RCC 7860 (cell line): Measurements from ENCODE around the gene NME7.
A peak's percentile ranks its signal among the peaks of the same experiment; 100 is the strongest.
"Not testable (repeated sequence)": the region's sequence is repeated elsewhere in the genome, so short reads cannot be mapped to it uniquely, and the experiment has no call there.

Experiments used
- DNase-seq: peaks from one replicate; pipeline ENCODE4 v3.0.0-alpha.2; 2015; ENCODE audit warnings: low spot score
- FAIRE-seq: peaks from 2 replicates; lab custom pipeline; 2012; peaks lifted over from hg19 to GRCh38; lab: Jason Lieb, UNC

The NME7 gene

GRCh38 chr1:169308313-169309039, 59.1 kb downstream of the NME7 start:
- DNase-seq (no peak), FAIRE-seq (no peak)

- FAIRE-seq (no peak), DNase-seq (no peak)
Observed at GRCh38 chr1:169307176-169307575, 60.4 kb downstream of the NME7 start.

- DNase-seq (no peak), FAIRE-seq (no peak)
Observed at GRCh38 chr1:169305948-169306347, 61.6 kb downstream of the NME7 start.

GRCh38 chr1:169305356-169305755, 62.2 kb downstream of the NME7 start:
- FAIRE-seq: no peak

GRCh38 chr1:169300854-169301253, 66.7 kb downstream of the NME7 start:
- DNase-seq (no peak), FAIRE-seq (no peak)

More at GRCh38 chr1:169305356-169305755, 62.2 kb downstream of the NME7 start:
- DNase-seq: no peak

GRCh38 chr1:169298441-169298840, 69.2 kb downstream of the NME7 start:
- FAIRE-seq (no peak), DNase-seq (no peak)

- no peak for DNase-seq
- FAIRE-seq: no peak
Observed at GRCh38 chr1:169295846-169296245, 71.8 kb downstream of the NME7 start.

GRCh38 chr1:169295425-169295824, 72.2 kb downstream of the NME7 start:
- no peak for FAIRE-seq
- peak; percentile 1 for DNase-seq

GRCh38 chr1:169289016-169289415, 78.6 kb downstream of the NME7 start:
- peak; percentile 72 for FAIRE-seq
- peak; percentile 39 for DNase-seq

GRCh38 chr1:169288011-169288414, 79.6 kb downstream of the NME7 start:
- FAIRE-seq: peak; percentile 92
- DNase-seq: peak; percentile 74

GRCh38 chr1:169287280-169287679, 80.3 kb downstream of the NME7 start:
- no peak for DNase-seq

GRCh38 chr1:169281562-169281961, 86.0 kb downstream of the NME7 start:
- DNase-seq, FAIRE-seq: not testable (repeated sequence)

More at GRCh38 chr1:169287280-169287679, 80.3 kb downstream of the NME7 start:
- no peak for FAIRE-seq

GRCh38 chr1:169271098-169271497, 96.5 kb downstream of the NME7 start:
- DNase-seq (no peak), FAIRE-seq (no peak)

- FAIRE-seq (no peak), DNase-seq (no peak)
Observed at GRCh38 chr1:169266133-169266532, 101.5 kb downstream of the NME7 start.

- DNase-seq (no peak), FAIRE-seq (no peak)
Observed at GRCh38 chr1:169263059-169263458, 104.5 kb downstream of the NME7 start.

- FAIRE-seq (no peak), DNase-seq (no peak)
Observed at GRCh38 chr1:169261884-169262283, 105.7 kb downstream of the NME7 start.

- FAIRE-seq: no peak
- no peak for DNase-seq
Observed at GRCh38 chr1:169260478-169261151, 107.0 kb downstream of the NME7 start.

GRCh38 chr1:169259816-169260215, 107.8 kb downstream of the NME7 start:
- DNase-seq (no peak), FAIRE-seq (no peak)

GRCh38 chr1:169250795-169251194, 116.8 kb downstream of the NME7 start:
- FAIRE-seq: no peak

GRCh38 chr1:169250022-169250421, 117.6 kb downstream of the NME7 start:
- DNase-seq: no peak

More at GRCh38 chr1:169250795-169251194, 116.8 kb downstream of the NME7 start:
- DNase-seq: no peak

GRCh38 chr1:169249611-169250010, 118.0 kb downstream of the NME7 start:
- DNase-seq (no peak), FAIRE-seq (no peak)

More at GRCh38 chr1:169250022-169250421, 117.6 kb downstream of the NME7 start:
- no peak for FAIRE-seq

- peak; percentile 2 for DNase-seq
- no peak for FAIRE-seq
Observed at GRCh38 chr1:169245706-169246105, 121.9 kb downstream of the NME7 start.
